Gastrocnemius medialis (tissue), 4 donors: ENCODE measurements around the gene MEGF8.

ENCODE experiments used
- CTCF ChIP-seq, 5 experiments: fragments of 450-650 bp in 3 of 5; fragments of 200-600 bp in 2 of 5; sonication (generic) in 2 of 5; IDR thresholded peaks in 4 of 5; conservative IDR thresholded peaks in 1 of 5; 1 replicate in 4 of 5; 2 replicates in 1 of 5; pipeline ENCODE4 v1.5.1; 2016 to 2019; ENCODE audit warnings: antibody characterized with exemption in 5 of 5, mild to moderate bottlenecking in 3 of 5, moderate library complexity in 3 of 5
- POLR2A ChIP-seq, 2 donors: fragments of 450-650 bp; IDR thresholded peaks; one replicate each; pipeline ENCODE4 v1.6.1; 2017; ENCODE audit warnings: antibody characterized with exemption in 2 of 2, mild to moderate bottlenecking in 2 of 2, moderate library complexity in 2 of 2

- TF ChIP-seq POLR2A (IDR thresholded peaks at IDR 0.05): no peak
- no peak for TF ChIP-seq CTCF (IDR thresholded peaks at IDR 0.05 in 4 of 5, conservative IDR thresholded peaks at IDR 0.05 in 1 of 5)
Observed at GRCh38 chr19:42282819-42283187, 42.6 kb upstream of the MEGF8 start.
